Measurements from ENCODE around the gene SRSF4.
A peak's percentile ranks its signal among the peaks of the same experiment; 100 is the strongest.
"Not testable (repeated sequence)": the region's sequence is repeated elsewhere in the genome, so short reads cannot be mapped to it uniquely, and the experiment has no call there.

The SRSF4 gene

GRCh38 chr1:29159773-29160172 lies 21.9 kb downstream of the SRSF4 start:
- DNase-seq: no peak

GRCh38 chr1:29157269-29157601 lies 24.5 kb downstream of the SRSF4 start:
- no peak for DNase-seq

- DNase-seq: no peak
Observed at GRCh38 chr1:29156543-29157268, 25.0 kb downstream of the SRSF4 start.

- no peak for DNase-seq
Observed at GRCh38 chr1:29152046-29152805, 29.5 kb downstream of the SRSF4 start.

- DNase-seq: not testable (repeated sequence)
Observed at GRCh38 chr1:29150346-29150745, 31.4 kb downstream of the SRSF4 start.

- DNase-seq: no peak
Observed at GRCh38 chr1:29148656-29149491, 32.8 kb downstream of the SRSF4 start.

GRCh38 chr1:29145739-29146437 lies 35.8 kb downstream of the SRSF4 start:
- no peak for DNase-seq

- no peak for DNase-seq
Observed at GRCh38 chr1:29144178-29144577, 37.5 kb downstream of the SRSF4 start.

GRCh38 chr1:29142714-29143113 lies 39.0 kb downstream of the SRSF4 start:
- no peak for DNase-seq

GRCh38 chr1:29136391-29136915 lies 45.2 kb downstream of the SRSF4 start:
- DNase-seq: no peak

- no peak for DNase-seq
Observed at GRCh38 chr1:29134695-29135028, 47.0 kb downstream of the SRSF4 start.

- DNase-seq: no peak
Observed at GRCh38 chr1:29133861-29134694, 47.6 kb downstream of the SRSF4 start.

GRCh38 chr1:29131056-29131455 lies 50.6 kb downstream of the SRSF4 start:
- not testable (repeated sequence) for DNase-seq

GRCh38 chr1:29129916-29130315 lies 51.8 kb downstream of the SRSF4 start:
- DNase-seq: no peak

GRCh38 chr1:29128739-29129138 lies 53.0 kb downstream of the SRSF4 start:
- no peak for DNase-seq

GRCh38 chr1:29126198-29126597 lies 55.5 kb downstream of the SRSF4 start:
- DNase-seq: no peak

GRCh38 chr1:29125788-29126187 lies 55.9 kb downstream of the SRSF4 start:
- no peak for DNase-seq

- no peak for DNase-seq
Observed at GRCh38 chr1:29125237-29125641, 56.5 kb downstream of the SRSF4 start.

- DNase-seq: peak; percentile 8
Observed at GRCh38 chr1:29124366-29125236, 57.1 kb downstream of the SRSF4 start.

- DNase-seq: no peak
Observed at GRCh38 chr1:29123887-29124365, 57.8 kb downstream of the SRSF4 start, which contains the start of gene TMEM200B. TSS of gene TMEM200B (minus strand) at chr1:29123903. CDS start at chr1:29121828, 2,075 bp downstream.
